ENCODE data around the gene TRPM2. TPM values are rescaled to one million over a fixed set of nuclear protein-coding genes. Genes with fewer than 3 reads are reported as not detected.

The TRPM2 gene
- total and polyA plus RNA-seq, 2 of the 13 experiments (the other 11 are each of a cell fraction or from before 2014, with no cell fraction given): 0.07 to 0.20 TPM

- TF ChIP-seq ZNF687 (CRISPR knock-in tag; IDR thresholded peaks at IDR 0.05): no peak
- no peak for TF ChIP-seq ZNF160 (CRISPR knock-in tag; IDR thresholded peaks at IDR 0.05)
Measured at GRCh38 chr21:44383216-44383615, 29.8 kb downstream of the TRPM2 start (continued).

- H4K20me1 ChIP-seq (ENCODE audit: insufficient read depth, low read length): no peaks in the 10 kb centered on the region
- no peaks in the 10 kb centered on the region for H3K79me2 ChIP-seq (ENCODE audit: insufficient read depth, low read length)
- no peaks in the 10 kb centered on the region for H3K4me1 ChIP-seq (ENCODE audit: insufficient read depth, low read length)
- WGBS (ENCODE audit: low lambda C conversion rate): 0% methylated on average over 2 of the region's 2 CpGs
- ChIA-PET CTCF (ENCODE audit: low intra/inter-chr PET ratio, low total read pairs) (no interaction called here), POLR2A (no interaction called here)
- no peak overlapping the region for H3K9ac ChIP-seq (ENCODE audit: insufficient read depth, low read depth, low read length)
- in situ Hi-C loops (cut with HindIII; ENCODE audit: extremely low pct_ligation_motif_present, low pct_unique_long_range_greater_than_20kb) (no loop called here), intact Hi-C loops (cut with micrococcal nuclease; ENCODE audit: unreplicated experiment) (no loop called here)
- no peak overlapping the region for H3K27ac ChIP-seq (ENCODE audit: extremely low read length, insufficient read depth, low read length)
- ATAC-seq (no peak), FAIRE-seq (no peak), DNase-seq (ENCODE audit: low spot score) (no peak)
- H3K27me3 ChIP-seq (ENCODE audit: control insufficient read depth in 1 of 2, insufficient read depth in 2 of 2, low read length in 2 of 2): peaks cover 0 to 10% of the 10 kb centered on the region in 2 experiments; a peak in 2 of 5 replicates
- no peak overlapping the region for H3K4me2 ChIP-seq (ENCODE audit: low read depth, low read length)
- H3K9me3 ChIP-seq (ENCODE audit: low read length): peaks cover 26% of the 10 kb centered on the region
- H3K4me3 ChIP-seq (replicated peaks in 1 of 3; ENCODE audit: insufficient read depth in 1 of 3, low read depth in 2 of 3, low read length in 3 of 3): no peak overlapping the region
- no peak overlapping the region for H2AFZ ChIP-seq (ENCODE audit: low read length)
- H3K36me3 ChIP-seq (replicated peaks in 1 of 2; ENCODE audit: control insufficient read depth in 1 of 2, insufficient read depth in 2 of 2, low read length in 2 of 2): no peaks in the 10 kb centered on the region
- BruUV-seq (replicated peaks): no TSS peak
- TF ChIP-seq ELK4 (CRISPR knock-in tag; IDR thresholded peaks at IDR 0.05; ENCODE audit: borderline replicate concordance) (no peak), JARID2 (CRISPR knock-in tag; IDR thresholded peaks at IDR 0.05; ENCODE audit: insufficient replicate concordance) (no peak), SP5 (CRISPR knock-in tag; IDR thresholded peaks at IDR 0.05; ENCODE audit: borderline replicate concordance, low read depth) (no peak), CREB1 (IDR thresholded peaks at IDR 0.05) (no peak), CREB1 (CRISPR knock-in tag; IDR thresholded peaks at IDR 0.05) (no peak), THRA (CRISPR knock-in tag; IDR thresholded peaks at IDR 0.05; ENCODE audit: borderline replicate concordance) (no peak), NBN (conservative IDR thresholded peaks at IDR 0.05) (no peak), FOXC1 (CRISPR knock-in tag; IDR thresholded peaks at IDR 0.05; ENCODE audit: borderline replicate concordance) (no peak), PLRG1 (conservative IDR thresholded peaks at IDR 0.05) (no peak), TBX3 (IDR thresholded peaks at IDR 0.05; ENCODE audit: borderline replicate concordance) (no peak), ZNF747 (CRISPR knock-in tag; IDR thresholded peaks at IDR 0.05; ENCODE audit: borderline replicate concordance) (no peak), TSC22D2 (CRISPR knock-in tag; IDR thresholded peaks at IDR 0.05; ENCODE audit: borderline replicate concordance) (no peak), ZNF710 (CRISPR knock-in tag; IDR thresholded peaks at IDR 0.05; ENCODE audit: borderline replicate concordance) (no peak), BRD4 (CRISPR knock-in tag; IDR thresholded peaks at IDR 0.05) (no peak)
Measured at GRCh38 chr21:44384968-44385367, 31.5 kb downstream of the TRPM2 start.

Measured in HepG2 (cell line).